HepG2 (cell line): ENCODE data around the gene SNPH. TPM values are rescaled to one million over a fixed set of nuclear protein-coding genes. Genes with fewer than 3 reads are reported as not detected.

Experiments used
- EED ChIP-seq: sonication (generic); formaldehyde crosslinking; IDR thresholded peaks from 2 replicates; pipeline ENCODE4 v1.5.0; 2020; ENCODE audit warnings: mild to moderate bottlenecking, missing genetic modification reagents
- FOXK1 ChIP-seq: sonication (generic); formaldehyde crosslinking; IDR thresholded peaks from 2 replicates; pipeline ENCODE4 v1.4.0; 2020; ENCODE audit warnings: low read depth, missing genetic modification reagents, borderline replicate concordance
- MTA1 ChIP-seq: sonication (generic); formaldehyde crosslinking; IDR thresholded peaks from 2 replicates; pipeline ENCODE4 v1.4.0; 2020; ENCODE audit warnings: missing genetic modification reagents, mild to moderate bottlenecking, borderline replicate concordance
- RBM39 ChIP-seq: fragments of 200-400 bp; formaldehyde crosslinking; IDR thresholded peaks from one replicate; pipeline ENCODE4 v1.6.1; 2018; ENCODE audit warnings: antibody characterized with exemption, mild to moderate bottlenecking, low read depth, low read length; ENCODE audit not compliant: poor library complexity, severe bottlenecking
- RFX5 ChIP-seq: IDR thresholded peaks from 2 replicates; pipeline ENCODE4 v1.6.1; 2011; ENCODE audit warnings: low read depth, low read length, improper control_type of control experiment
- RORA ChIP-seq: sonication (generic); formaldehyde crosslinking; IDR thresholded peaks from 2 replicates; pipeline ENCODE4 v1.5.0; 2020; ENCODE audit warnings: mild to moderate bottlenecking, missing genetic modification reagents, moderate library complexity
- SALL1 ChIP-seq: sonication (generic); formaldehyde crosslinking; IDR thresholded peaks from 2 replicates; pipeline ENCODE4 v1.8.0; 2022; ENCODE audit warnings: mild to moderate bottlenecking, missing genetic modification reagents
- SATB2 ChIP-seq: sonication (generic); formaldehyde crosslinking; IDR thresholded peaks from 2 replicates; pipeline ENCODE4 v1.5.0; 2020; ENCODE audit warnings: missing genetic modification reagents
- THYN1 ChIP-seq: sonication (generic); formaldehyde crosslinking; IDR thresholded peaks from 2 replicates; pipeline ENCODE4 v1.8.1; 2023; ENCODE audit warnings: low read depth, mild to moderate bottlenecking, moderate library complexity, missing genetic modification reagents, borderline replicate concordance
- ZNF121 ChIP-seq: sonication (generic); formaldehyde crosslinking; IDR thresholded peaks from 2 replicates; pipeline ENCODE4 v1.5.0; 2020; ENCODE audit warnings: mild to moderate bottlenecking, missing genetic modification reagents
- ZNF264 ChIP-seq: sonication (generic); formaldehyde crosslinking; IDR thresholded peaks from 2 replicates; pipeline ENCODE4 v1.4.0; 2020; ENCODE audit warnings: missing genetic modification reagents
- ZNF282 ChIP-seq: fragments of 450-650 bp; IDR thresholded peaks from 2 replicates; pipeline ENCODE4 v1.6.1; 2018; ENCODE audit not compliant: partially characterized antibody
- ZNF33A ChIP-seq: sonication (generic); formaldehyde crosslinking; IDR thresholded peaks from 2 replicates; pipeline ENCODE4 v1.5.1; 2020; ENCODE audit warnings: missing genetic modification reagents, mild to moderate bottlenecking, moderate library complexity, borderline replicate concordance
- ZNF547 ChIP-seq: sonication (generic); formaldehyde crosslinking; IDR thresholded peaks from 2 replicates; pipeline ENCODE4 v1.5.1; 2020; ENCODE audit warnings: mild to moderate bottlenecking, missing genetic modification reagents
- ZNF549 ChIP-seq: sonication (generic); formaldehyde crosslinking; IDR thresholded peaks from 2 replicates; pipeline ENCODE4 v1.5.0; 2020; ENCODE audit warnings: missing genetic modification reagents
- polyA plus RNA-seq, 8 experiments: library from polyadenylated mRNA; depleted of rRNA in 3 of 8; stranded (reverse) in 7 of 8; unstranded in 1 of 8; fragments of >200 nt; fragmentation: Illumina TruSeq in 4 of 8; extraction: Trizol in 4 of 8; gene quantifications; 2 replicates each; pipeline versions ENCODE4 v1.2.1 to v1.2.3, GENCODE V29; 2011 to 2016; ENCODE audit warnings: low read depth in 4 of 8, missing spikeins in 1 of 8, mixed read lengths in 1 of 8; ENCODE audit not compliant: insufficient read depth in 1 of 8
- total RNA-seq, 5 experiments: library from RNA; depleted of rRNA; stranded (reverse); fragments of >200 nt; fragmentation: Illumina TruSeq; extraction: Trizol; gene quantifications; 2 replicates each; pipeline ENCODE4 v1.2.3, GENCODE V29; 2016; ENCODE audit warnings: low read depth in 1 of 5
- TF ChIP-seq, protein P1 (sequence below): sonication (generic); formaldehyde crosslinking; IDR thresholded peaks from 2 replicates; pipeline ENCODE4 v1.5.0; 2020; ENCODE audit warnings: mild to moderate bottlenecking, missing genetic modification reagents, moderate library complexity
- TF ChIP-seq, protein P2 (sequence below): sonication (generic); formaldehyde crosslinking; IDR thresholded peaks from 2 replicates; pipeline ENCODE4 v1.9.0; 2022; ENCODE audit warnings: missing genetic modification reagents, mild to moderate bottlenecking, borderline replicate concordance
- TF ChIP-seq, protein P3 (sequence below): sonication (generic); formaldehyde crosslinking; IDR thresholded peaks from 2 replicates; pipeline ENCODE4 v1.5.1; 2020; ENCODE audit warnings: mild to moderate bottlenecking, moderate library complexity, missing genetic modification reagents
- TF ChIP-seq, protein P4 (sequence below): sonication (generic); formaldehyde crosslinking; IDR thresholded peaks from 2 replicates; pipeline ENCODE4 v1.4.0; 2020; ENCODE audit warnings: missing genetic modification reagents, borderline replicate concordance
- TF ChIP-seq, protein P5 (sequence below): sonication (generic); formaldehyde crosslinking; IDR thresholded peaks from 2 replicates; pipeline ENCODE4 v1.5.0; 2020; ENCODE audit warnings: missing genetic modification reagents, mild to moderate bottlenecking, borderline replicate concordance

Gene SNPH
- total and polyA plus RNA-seq, 2 of the 13 experiments (the other 11 are each of a cell fraction or from before 2014, with no cell fraction given), result 0.09 TPM; not detected in 1

DNA sequence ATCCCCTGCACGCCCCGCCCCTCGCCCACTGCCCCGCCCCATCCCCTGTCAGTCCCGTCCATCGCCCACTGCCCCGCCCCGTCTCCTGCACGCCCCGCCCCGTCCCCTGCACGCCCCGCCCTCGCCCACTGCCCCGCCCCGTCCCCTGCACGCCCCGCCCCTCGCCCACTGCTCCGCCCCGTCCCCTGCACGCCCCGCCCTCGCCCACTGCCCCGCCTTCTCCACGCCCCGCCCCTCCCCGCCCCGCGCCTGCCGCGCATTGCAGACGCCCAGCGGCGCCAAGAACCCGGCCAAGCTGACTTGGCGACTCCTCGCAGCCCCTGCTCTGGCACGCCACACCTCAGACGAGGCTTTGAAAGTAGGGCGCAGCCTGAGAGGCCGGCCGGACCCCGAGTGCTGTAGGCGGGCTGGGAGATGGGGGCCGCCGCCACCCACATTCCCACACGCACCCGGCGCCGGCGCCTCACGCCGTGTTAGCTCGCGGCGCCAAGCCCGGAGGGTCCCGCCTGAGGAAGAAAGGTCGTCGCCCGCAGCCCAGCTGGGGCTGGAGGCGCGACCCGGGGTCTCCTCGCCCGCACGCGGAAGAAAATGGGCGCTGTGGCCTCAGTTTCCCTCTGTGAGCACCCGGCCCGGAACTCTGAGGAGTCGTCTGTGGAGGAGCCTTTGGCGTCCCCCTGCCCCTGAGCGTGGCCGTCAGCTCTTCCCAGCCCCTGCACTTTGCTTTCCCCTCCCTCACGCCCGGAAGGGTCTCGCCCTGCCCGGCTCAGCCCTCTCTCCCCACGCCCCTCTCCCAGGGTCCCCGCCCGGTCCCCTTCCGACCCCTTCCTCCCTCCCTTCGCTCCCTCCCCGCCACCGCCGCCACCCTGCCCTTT lies 40.1 kb upstream of the SNPH start, which contains the start of gene RAD21L1 (continued):
- TF ChIP-seq ZNF121 (no peak), ZNF264 (CRISPR knock-in tag) (no peak), SATB2 (CRISPR knock-in tag) (0 out of 2 replicates have a peak, but pooled peaks have one; percentile 53), THYN1 (CRISPR knock-in tag) (no peak), ZNF33A (CRISPR knock-in tag) (peak; percentile 20; the same call in 1 of the 2 replicates), ZNF549 (CRISPR knock-in tag) (no peak), MTA1 (CRISPR knock-in tag) (peak; percentile 43; the same call in 1 of the 2 replicates), RBM39 (peak; percentile 86), SALL1 (CRISPR knock-in tag) (0 out of 2 replicates have a peak, but pooled peaks have one; percentile 21), RORA (CRISPR knock-in tag) (no peak), FOXK1 (CRISPR knock-in tag) (no peak), ZNF282 (no peak), EED (peak; percentile 21), ZNF547 (CRISPR knock-in tag) (peak; percentile 64), RFX5 (no peak)
- TF ChIP-seq, protein P1, sequence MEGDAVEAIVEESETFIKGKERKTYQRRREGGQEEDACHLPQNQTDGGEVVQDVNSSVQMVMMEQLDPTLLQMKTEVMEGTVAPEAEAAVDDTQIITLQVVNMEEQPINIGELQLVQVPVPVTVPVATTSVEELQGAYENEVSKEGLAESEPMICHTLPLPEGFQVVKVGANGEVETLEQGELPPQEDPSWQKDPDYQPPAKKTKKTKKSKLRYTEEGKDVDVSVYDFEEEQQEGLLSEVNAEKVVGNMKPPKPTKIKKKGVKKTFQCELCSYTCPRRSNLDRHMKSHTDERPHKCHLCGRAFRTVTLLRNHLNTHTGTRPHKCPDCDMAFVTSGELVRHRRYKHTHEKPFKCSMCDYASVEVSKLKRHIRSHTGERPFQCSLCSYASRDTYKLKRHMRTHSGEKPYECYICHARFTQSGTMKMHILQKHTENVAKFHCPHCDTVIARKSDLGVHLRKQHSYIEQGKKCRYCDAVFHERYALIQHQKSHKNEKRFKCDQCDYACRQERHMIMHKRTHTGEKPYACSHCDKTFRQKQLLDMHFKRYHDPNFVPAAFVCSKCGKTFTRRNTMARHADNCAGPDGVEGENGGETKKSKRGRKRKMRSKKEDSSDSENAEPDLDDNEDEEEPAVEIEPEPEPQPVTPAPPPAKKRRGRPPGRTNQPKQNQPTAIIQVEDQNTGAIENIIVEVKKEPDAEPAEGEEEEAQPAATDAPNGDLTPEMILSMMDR, result peak; percentile 29
- TF ChIP-seq, protein P2, sequence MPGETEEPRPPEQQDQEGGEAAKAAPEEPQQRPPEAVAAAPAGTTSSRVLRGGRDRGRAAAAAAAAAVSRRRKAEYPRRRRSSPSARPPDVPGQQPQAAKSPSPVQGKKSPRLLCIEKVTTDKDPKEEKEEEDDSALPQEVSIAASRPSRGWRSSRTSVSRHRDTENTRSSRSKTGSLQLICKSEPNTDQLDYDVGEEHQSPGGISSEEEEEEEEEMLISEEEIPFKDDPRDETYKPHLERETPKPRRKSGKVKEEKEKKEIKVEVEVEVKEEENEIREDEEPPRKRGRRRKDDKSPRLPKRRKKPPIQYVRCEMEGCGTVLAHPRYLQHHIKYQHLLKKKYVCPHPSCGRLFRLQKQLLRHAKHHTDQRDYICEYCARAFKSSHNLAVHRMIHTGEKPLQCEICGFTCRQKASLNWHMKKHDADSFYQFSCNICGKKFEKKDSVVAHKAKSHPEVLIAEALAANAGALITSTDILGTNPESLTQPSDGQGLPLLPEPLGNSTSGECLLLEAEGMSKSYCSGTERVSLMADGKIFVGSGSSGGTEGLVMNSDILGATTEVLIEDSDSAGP (CRISPR knock-in tag), result peak; percentile 44; the same call in 1 of the 2 replicates
- TF ChIP-seq, protein P3, sequence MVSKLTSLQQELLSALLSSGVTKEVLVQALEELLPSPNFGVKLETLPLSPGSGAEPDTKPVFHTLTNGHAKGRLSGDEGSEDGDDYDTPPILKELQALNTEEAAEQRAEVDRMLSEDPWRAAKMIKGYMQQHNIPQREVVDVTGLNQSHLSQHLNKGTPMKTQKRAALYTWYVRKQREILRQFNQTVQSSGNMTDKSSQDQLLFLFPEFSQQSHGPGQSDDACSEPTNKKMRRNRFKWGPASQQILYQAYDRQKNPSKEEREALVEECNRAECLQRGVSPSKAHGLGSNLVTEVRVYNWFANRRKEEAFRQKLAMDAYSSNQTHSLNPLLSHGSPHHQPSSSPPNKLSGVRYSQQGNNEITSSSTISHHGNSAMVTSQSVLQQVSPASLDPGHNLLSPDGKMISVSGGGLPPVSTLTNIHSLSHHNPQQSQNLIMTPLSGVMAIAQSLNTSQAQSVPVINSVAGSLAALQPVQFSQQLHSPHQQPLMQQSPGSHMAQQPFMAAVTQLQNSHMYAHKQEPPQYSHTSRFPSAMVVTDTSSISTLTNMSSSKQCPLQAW (CRISPR knock-in tag), result no peak; the same call in 1 of the 2 replicates
- TF ChIP-seq, protein P4, sequence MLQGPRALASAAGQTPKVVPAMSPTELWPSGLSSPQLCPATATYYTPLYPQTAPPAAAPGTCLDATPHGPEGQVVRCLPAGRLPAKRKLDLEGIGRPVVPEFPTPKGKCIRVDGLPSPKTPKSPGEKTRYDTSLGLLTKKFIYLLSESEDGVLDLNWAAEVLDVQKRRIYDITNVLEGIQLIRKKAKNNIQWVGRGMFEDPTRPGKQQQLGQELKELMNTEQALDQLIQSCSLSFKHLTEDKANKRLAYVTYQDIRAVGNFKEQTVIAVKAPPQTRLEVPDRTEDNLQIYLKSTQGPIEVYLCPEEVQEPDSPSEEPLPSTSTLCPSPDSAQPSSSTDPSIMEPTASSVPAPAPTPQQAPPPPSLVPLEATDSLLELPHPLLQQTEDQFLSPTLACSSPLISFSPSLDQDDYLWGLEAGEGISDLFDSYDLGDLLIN (CRISPR knock-in tag), result 0 out of 2 replicates have a peak, but pooled peaks have one; percentile 29
- TF ChIP-seq, protein P5, sequence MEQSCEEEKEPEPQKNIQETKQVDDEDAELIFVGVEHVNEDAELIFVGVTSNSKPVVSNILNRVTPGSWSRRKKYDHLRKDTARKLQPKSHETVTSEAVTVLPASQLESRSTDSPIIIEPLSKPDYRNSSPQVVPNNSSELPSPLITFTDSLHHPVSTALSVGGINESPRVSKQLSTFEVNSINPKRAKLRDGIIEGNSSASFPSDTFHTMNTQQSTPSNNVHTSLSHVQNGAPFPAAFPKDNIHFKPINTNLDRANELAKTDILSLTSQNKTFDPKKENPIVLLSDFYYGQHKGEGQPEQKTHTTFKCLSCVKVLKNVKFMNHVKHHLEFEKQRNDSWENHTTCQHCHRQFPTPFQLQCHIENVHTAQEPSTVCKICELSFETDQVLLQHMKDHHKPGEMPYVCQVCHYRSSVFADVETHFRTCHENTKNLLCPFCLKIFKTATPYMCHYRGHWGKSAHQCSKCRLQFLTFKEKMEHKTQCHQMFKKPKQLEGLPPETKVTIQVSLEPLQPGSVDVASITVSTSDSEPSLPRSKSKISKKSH (CRISPR knock-in tag), result peak; percentile 61; the same call in 1 of the 2 replicates
